HG02852 (cell line): ENCODE results near the gene OR2T12.
"Not testable (repeated sequence)": the region's sequence is repeated elsewhere in the genome, so short reads cannot be mapped to it uniquely, and the experiment has no call there.

Experiments
- ATAC-seq: cut with Tn5 transposase; IDR thresholded peaks from one replicate; pipeline ENCODE4 v1.9.1; 2021; ENCODE audit warnings: mild to moderate bottlenecking, moderate library complexity; ENCODE audit not compliant: unreplicated experiment

OR2T12 gene

DNA sequence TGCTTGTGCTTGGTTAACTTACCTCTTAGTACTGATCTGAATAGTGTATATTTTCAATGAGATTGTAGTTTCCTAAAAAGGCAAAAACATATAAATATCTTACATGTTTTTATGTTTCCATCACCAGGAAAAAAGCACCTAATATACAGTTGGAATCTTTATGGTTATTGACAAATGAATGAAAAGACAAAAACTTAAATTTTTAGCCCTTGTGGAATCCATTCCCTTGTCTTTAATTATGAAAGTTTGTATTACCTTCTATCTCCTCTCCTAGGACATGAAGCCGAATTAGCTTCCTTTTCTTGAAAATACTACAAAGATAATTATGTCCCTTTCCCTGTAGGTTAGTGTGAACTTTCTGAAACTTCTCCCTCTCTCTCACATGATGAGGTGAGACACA lies at the start of gene OR2T12:
Gene OR2T12, minus strand, starts transcription at position 101 of the 400 bp plus-strand sequence. CDS start 7,846 bp downstream, outside the sequence.
- no peak for ATAC-seq

GRCh38 chr1:248348475-248348874 lies 45.3 kb upstream of the OR2T12 start, which contains the start of gene OR14C36:
OR14C36 (plus strand) TSS chr1:248348775; CDS start chr1:248348775, 0 bp downstream.
- ATAC-seq = no peak

GRCh38 chr1:248343451-248343850 lies 40.2 kb upstream of the OR2T12 start:
- no peak for ATAC-seq

DNA sequence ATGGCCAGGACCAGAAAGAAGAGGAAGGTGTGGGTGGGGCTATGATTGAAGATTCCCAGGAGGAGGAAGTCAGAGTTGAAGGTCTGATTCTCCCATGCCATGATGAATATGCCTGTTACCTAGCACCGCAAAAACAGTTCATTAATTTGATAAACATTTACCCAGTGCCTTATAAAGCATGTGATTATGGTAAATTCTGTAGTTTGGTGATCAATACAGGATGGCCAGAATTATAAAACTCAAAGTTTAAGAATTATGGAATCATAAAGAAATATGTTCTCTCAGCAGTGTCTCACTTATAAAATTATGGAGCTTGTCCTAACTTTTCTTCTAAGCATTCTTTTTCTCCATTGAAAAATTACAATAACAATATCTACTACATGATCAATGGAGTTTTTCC lies 21.2 kb upstream of the OR2T12 start, which contains the start of gene OR2M7:
Gene OR2M7, minus strand, starts transcription at position 101 of the 400 bp plus-strand sequence. Its CDS starts 0 bp downstream, at position 101.
- no peak for ATAC-seq

DNA sequence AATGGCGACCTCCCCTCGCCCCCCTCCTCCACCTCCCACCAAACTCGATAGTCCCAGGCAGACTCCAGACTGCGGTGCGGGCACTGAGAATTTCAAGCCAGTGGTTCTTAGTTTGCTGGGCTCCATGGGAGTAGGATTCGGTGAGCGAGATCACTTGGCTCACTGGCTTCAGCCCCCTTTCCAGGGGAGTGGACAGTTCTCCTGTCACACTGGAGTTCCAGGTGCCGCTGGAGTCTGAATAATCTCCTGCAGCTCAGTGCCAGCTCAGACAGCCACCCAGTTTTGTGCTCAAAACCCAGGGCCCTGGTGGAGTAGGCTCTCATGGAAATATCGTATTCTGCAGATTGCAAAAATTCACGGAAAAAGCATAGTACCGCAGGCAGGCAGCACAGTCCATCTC lies 13.6 kb upstream of the OR2T12 start:
- no peak for ATAC-seq

DNA sequence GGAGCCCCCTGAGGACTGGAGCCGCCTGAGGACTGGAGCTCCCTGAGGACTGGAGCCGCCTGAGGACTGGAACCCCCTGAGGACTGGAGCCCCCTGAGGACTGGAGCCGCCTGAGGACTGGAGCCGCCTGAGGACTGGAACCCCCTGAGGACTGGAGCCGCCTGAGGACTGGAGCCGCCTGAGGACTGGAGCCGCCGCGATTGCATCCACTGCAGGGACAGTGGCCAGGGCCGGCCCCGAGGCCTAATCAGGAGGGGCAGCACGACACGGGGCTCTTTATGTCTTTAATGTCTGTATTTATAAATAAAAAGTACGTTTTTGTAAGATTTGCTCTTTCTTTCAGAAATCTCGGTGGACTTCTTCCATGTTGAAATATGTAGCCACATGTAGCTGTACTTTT lies 3.5 kb upstream of the OR2T12 start:
- ATAC-seq = not testable (repeated sequence)

- ATAC-seq = no peak
Observed at GRCh38 chr1:248306103-248306502, 2.9 kb upstream of the OR2T12 start.

DNA sequence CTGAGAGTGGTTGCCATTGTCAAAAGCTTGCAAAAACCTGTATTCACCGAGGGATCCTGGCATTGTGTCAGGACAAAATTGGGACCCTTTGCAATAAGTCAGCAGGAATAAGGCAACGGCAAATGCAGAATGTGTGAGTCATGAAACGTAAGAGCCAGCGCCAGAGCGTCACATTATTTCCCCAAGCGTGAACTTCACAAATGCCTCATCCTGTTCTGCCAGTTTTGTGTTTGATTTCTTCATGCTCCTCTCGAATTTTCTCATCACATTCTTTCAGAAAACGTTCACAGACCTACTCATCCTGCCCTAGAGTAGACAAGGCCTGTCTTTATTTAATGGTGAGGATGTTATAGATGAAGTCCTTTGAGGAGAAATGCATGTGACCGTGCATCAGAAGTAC lies 2.4 kb upstream of the OR2T12 start:
- ATAC-seq = not testable (repeated sequence)

- ATAC-seq = no peak
Observed at GRCh38 chr1:248288391-248288790, 14.8 kb downstream of the OR2T12 start.

- no peak for ATAC-seq
Observed at GRCh38 chr1:248277876-248278275, 25.3 kb downstream of the OR2T12 start, which contains the start of gene OR2T33. OR2T33 (minus strand) TSS chr1:248277976; CDS start chr1:248273814, 4,162 bp downstream.

GRCh38 chr1:248273225-248273624 lies 30.0 kb downstream of the OR2T12 start:
- not testable (repeated sequence) for ATAC-seq

DNA sequence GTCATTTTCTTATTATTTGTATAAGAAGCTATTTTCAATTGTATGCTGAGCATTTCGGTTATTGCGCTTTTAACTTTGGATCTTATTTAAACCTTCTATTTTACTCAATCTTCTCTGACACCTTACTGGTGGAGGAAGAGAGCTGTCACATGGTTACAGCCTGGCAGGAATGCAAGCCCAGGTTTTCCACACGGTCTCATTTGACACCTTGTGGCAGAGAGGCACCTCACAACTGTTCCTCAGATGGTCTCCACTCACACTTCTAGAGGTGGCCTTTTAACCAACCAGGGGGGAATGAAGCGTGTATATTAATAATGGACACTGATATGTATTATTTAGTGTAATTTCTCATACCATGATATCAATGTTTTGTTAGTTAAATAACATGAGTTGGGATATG lies 35.0 kb downstream of the OR2T12 start:
- no peak for ATAC-seq

DNA sequence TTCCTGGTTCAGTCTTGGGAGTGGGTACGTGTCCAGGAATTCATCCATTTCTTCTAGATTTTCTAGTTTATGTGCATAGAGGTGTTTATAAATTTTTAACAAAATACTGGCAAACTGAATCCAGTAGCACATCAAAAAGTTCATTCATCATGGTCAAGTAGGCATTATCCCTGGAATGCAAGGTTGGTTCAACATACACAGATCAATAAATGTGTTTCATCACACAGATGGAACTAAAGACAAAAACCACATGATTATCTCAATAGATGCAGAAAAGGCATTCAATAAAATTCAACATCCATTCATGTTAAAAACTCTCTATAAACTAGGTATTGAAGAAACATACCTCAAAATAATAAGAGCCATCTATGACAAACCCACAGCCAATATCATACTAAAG lies 43.9 kb downstream of the OR2T12 start:
- not testable (repeated sequence) for ATAC-seq

DNA sequence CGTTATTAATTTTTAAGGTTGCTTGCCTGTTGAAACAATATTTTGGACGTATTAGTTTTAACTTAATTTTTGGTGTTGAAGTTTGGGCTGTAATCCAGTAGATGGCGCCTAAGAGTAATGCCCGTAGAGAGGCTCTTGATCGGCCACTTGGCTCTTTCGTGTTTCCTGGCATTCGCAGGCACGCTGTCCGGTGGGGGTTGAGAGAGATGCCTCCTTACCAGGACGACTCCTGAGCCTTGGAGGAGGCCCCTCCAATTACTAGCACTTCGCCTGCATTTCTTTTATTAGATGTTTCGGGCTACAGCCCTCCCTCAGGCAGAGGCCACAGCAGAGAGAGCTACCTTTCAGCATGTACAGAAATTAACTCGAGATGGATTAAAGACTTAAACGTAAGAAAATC lies 60.0 kb downstream of the OR2T12 start:
- ATAC-seq = peak; percentile 83
